ENCODE results near the gene PNRC1. TPM values are rescaled to one million over a fixed set of nuclear protein-coding genes. Genes with fewer than 3 reads are reported as not detected.

Gene PNRC1
- total and polyA plus RNA-seq, 2 donors from 2014 or later = 72.0 to 232 TPM

- peaks cover 0 to 1% (median 0%) of the 10 kb centered on the region in 3 donors for H3K4me1 ChIP-seq (ENCODE audit: control insufficient read depth in 2 of 3, insufficient read depth in 2 of 3, low read depth in 1 of 3, low read length in 3 of 3)
- FAIRE-seq (no peak), DNase-seq (no peak)
- no peaks in the 10 kb centered on the region for H3K27me3 ChIP-seq (ENCODE audit: control insufficient read depth, insufficient read depth, low read length)
- no peak overlapping the region for H3K4me3 ChIP-seq (ENCODE audit: low read length in 3 of 3)
- no peak overlapping the region for H3K9ac ChIP-seq (ENCODE audit: low read length in 3 of 3)
- H3K9me3 ChIP-seq (ENCODE audit: control insufficient read depth in 2 of 3, insufficient read depth in 1 of 3, low read length in 3 of 3) = no peaks in the 10 kb centered on the region
- intact Hi-C loops (cut with DNase I) = no loop called here
- no peaks in the 10 kb centered on the region for H3K36me3 ChIP-seq (ENCODE audit: control insufficient read depth in 2 of 3, insufficient read depth in 3 of 3, low read length in 3 of 3)
- no peak overlapping the region for H3K27ac ChIP-seq (ENCODE audit: low read depth in 2 of 2, low read length in 2 of 2)
- TF ChIP-seq CTCF (IDR thresholded peaks at IDR 0.05; ENCODE audit: borderline replicate concordance, extremely low read depth, insufficient read depth) = no peak
Measured at GRCh38 chr6:89098461-89098860, 17.9 kb downstream of the PNRC1 start.

DNA sequence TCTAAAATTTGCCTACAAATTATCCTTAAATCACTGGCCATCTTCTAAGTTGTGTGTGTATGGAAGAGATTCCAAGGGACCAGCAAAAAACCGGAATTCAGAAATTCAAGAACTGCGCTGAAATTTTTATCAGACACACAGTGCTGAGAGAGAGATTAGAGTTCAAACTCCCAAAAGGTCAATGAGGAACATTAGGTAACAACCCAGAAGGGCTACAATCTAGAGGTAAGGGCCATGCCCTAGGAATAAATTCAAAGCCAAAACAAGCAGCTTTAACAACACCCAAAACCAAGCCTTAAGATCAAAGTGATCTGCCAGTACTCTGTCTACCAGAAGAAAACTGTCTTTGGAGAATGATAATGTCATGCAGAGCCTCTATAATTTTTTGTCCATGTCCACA lies 19.6 kb downstream of the PNRC1 start:
- Histone ChIP-seq H3K4me1 (ENCODE audit: control insufficient read depth in 2 of 3, insufficient read depth in 2 of 3, low read depth in 1 of 3, low read length in 3 of 3) (no peaks in the 10 kb centered on the region), H3K36me3 (ENCODE audit: control insufficient read depth in 2 of 3, insufficient read depth in 3 of 3, low read length in 3 of 3) (no peaks in the 10 kb centered on the region), H3K27me3 (ENCODE audit: control insufficient read depth, insufficient read depth, low read length) (no peaks in the 10 kb centered on the region), H3K4me3 (ENCODE audit: low read length in 3 of 3) (no peak overlapping the region), H3K9me3 (ENCODE audit: control insufficient read depth in 2 of 3, insufficient read depth in 1 of 3, low read length in 3 of 3) (no peaks in the 10 kb centered on the region), H3K27ac (ENCODE audit: low read depth in 2 of 2, low read length in 2 of 2) (no peak overlapping the region), H3K9ac (ENCODE audit: low read length in 3 of 3) (no peak overlapping the region)
- DNase-seq = no peak
- no peak for FAIRE-seq
- intact Hi-C loops (cut with DNase I) = no loop called here
- no peak for TF ChIP-seq CTCF (IDR thresholded peaks at IDR 0.05; ENCODE audit: borderline replicate concordance, extremely low read depth, insufficient read depth)

DNA sequence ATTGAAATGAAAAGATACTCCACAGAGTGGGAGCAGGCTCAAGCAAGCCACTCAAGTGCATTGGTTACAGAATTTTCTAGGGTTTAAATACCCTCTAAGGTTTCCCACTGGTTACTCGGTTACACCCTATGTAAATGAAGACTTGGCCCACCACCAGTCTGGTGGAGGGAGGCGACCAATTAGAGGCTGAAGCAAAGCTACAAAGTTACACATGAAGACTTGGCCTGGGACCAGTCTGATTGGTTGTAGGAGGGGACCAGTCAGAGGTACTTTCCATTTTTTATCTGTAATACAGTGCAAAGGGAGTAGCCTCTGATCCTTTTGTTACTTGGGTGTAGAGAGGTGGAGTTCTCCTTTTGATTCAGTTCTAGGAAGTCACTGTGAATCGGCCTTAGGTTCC lies 29.7 kb downstream of the PNRC1 start:
- Histone ChIP-seq H3K4me3 (ENCODE audit: low read length in 3 of 3) (no peak overlapping the region), H3K36me3 (ENCODE audit: control insufficient read depth in 2 of 3, insufficient read depth in 3 of 3, low read length in 3 of 3) (no peaks in the 10 kb centered on the region), H3K27me3 (ENCODE audit: control insufficient read depth, insufficient read depth, low read length) (no peaks in the 10 kb centered on the region), H3K27ac (ENCODE audit: low read depth in 2 of 2, low read length in 2 of 2) (no peak overlapping the region), H3K9me3 (ENCODE audit: control insufficient read depth in 2 of 3, insufficient read depth in 1 of 3, low read length in 3 of 3) (no peaks in the 10 kb centered on the region), H3K9ac (ENCODE audit: low read length in 3 of 3) (no peak overlapping the region), H3K4me1 (ENCODE audit: control insufficient read depth in 2 of 3, insufficient read depth in 2 of 3, low read depth in 1 of 3, low read length in 3 of 3) (no peaks in the 10 kb centered on the region)
- intact Hi-C loops (cut with DNase I) = no loop called here
- no peak for DNase-seq
- FAIRE-seq = no peak
- no peak for TF ChIP-seq CTCF (IDR thresholded peaks at IDR 0.05; ENCODE audit: borderline replicate concordance, extremely low read depth, insufficient read depth)

DNA sequence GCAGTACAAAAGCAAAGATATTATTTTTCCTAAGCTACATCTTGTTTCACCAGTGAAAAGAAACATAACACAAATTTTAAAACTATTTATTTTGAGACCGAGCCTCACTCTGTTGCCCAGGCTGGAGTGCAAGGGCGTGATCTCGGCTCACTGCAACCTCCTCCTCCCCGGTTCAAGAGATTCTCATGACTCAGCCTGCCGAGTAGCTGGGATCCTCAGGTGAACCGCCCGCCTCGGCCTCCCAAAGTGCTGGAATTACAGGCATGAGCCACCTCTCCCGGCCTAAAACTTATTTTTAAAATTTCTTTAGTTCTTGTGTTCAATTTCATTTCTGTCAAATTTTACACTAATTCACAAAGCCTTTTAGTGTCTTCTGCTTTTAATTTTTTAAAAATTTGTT lies 31.4 kb downstream of the PNRC1 start:
- Histone ChIP-seq H3K27ac (ENCODE audit: low read depth in 2 of 2, low read length in 2 of 2) (no peak overlapping the region), H3K9ac (ENCODE audit: low read length in 3 of 3) (no peak overlapping the region), H3K36me3 (ENCODE audit: control insufficient read depth in 2 of 3, insufficient read depth in 3 of 3, low read length in 3 of 3) (no peaks in the 10 kb centered on the region), H3K4me1 (ENCODE audit: control insufficient read depth in 2 of 3, insufficient read depth in 2 of 3, low read depth in 1 of 3, low read length in 3 of 3) (peaks cover 0 to 3% (median 2%) of the 10 kb centered on the region in 3 donors), H3K4me3 (ENCODE audit: low read length in 3 of 3) (no peak overlapping the region), H3K9me3 (ENCODE audit: control insufficient read depth in 2 of 3, insufficient read depth in 1 of 3, low read length in 3 of 3) (no peaks in the 10 kb centered on the region), H3K27me3 (ENCODE audit: control insufficient read depth, insufficient read depth, low read length) (no peaks in the 10 kb centered on the region)
- FAIRE-seq (no peak), DNase-seq (no peak)
- intact Hi-C loops (cut with DNase I) = no loop called here
- TF ChIP-seq CTCF (IDR thresholded peaks at IDR 0.05; ENCODE audit: borderline replicate concordance, extremely low read depth, insufficient read depth) = no peak
